ENCODE results near the gene ARPC2. TPM values are rescaled to one million over a fixed set of nuclear protein-coding genes. Genes with fewer than 3 reads are reported as not detected.

ARPC2 gene
- total RNA-seq, 4 donors from 2014 or later, result 275 to 314 (median 287) TPM

- no peak for ATAC-seq
- Histone ChIP-seq H3K27ac (peak overlapping the region; percentile 92 to 99 (median 95)), H3K36me3 (no peaks in the 10 kb centered on the region), H3K27me3 (no peaks in the 10 kb centered on the region), H3K4me3 (peak overlapping the region; percentile 92 to 99), H3K4me1 (peaks cover 11 to 80% (median 40%) of the 10 kb centered on the region in 3 donors), H3K9me3 (no peaks in the 10 kb centered on the region)
- TF ChIP-seq EP300 (IDR thresholded peaks at IDR 0.05), result no peak
- no peak for TF ChIP-seq CTCF (IDR thresholded peaks at IDR 0.05)
- TF ChIP-seq POLR2A (IDR thresholded peaks at IDR 0.05), result no peak
- peak; percentile 55 for TF ChIP-seq POLR2AphosphoS5 (IDR thresholded peaks at IDR 0.05)
- 20 to 21% methylated on average over 2 to 9 of the region's 12 CpGs for WGBS, 2 donors (ENCODE audit: low coverage in 1 of 2)
These were observed 74.5 kb downstream of the ARPC2 start for GRCh38 chr2:218291318-218292047.

- ATAC-seq, result peak; percentile 91
- Histone ChIP-seq H3K27me3 (no peaks in the 10 kb centered on the region), H3K4me3 (peak within 1 kb of the TSS; percentile 92 to 99), H3K4me1 (peaks cover 11 to 76% (median 39%) of the 10 kb centered on the region in 3 donors), H3K9me3 (no peaks in the 10 kb centered on the region), H3K27ac (peak within 1 kb of the TSS; percentile 92 to 99 (median 95)), H3K36me3 (no peaks in the 10 kb centered on the region)
- TF ChIP-seq POLR2AphosphoS5 (IDR thresholded peaks at IDR 0.05), result peak; percentile 91
- peak; percentile 81 to 89 for TF ChIP-seq POLR2A (IDR thresholded peaks at IDR 0.05)
- peak; percentile 70 to 96 (median 92) for TF ChIP-seq CTCF (IDR thresholded peaks at IDR 0.05)
- TF ChIP-seq EP300 (IDR thresholded peaks at IDR 0.05), result no peak
- 22 to 32% methylated on average over 6 to 13 of the region's 63 CpGs for WGBS, 2 donors (ENCODE audit: low coverage in 1 of 2)
These were observed 75.3 kb downstream of the ARPC2 start, which contains the start of gene TMBIM1 for GRCh38 chr2:218292048-218293014. Gene TMBIM1 (minus strand): TSS chr2:218292503. CDS start chr2:218282141, 10,362 bp downstream.

- Histone ChIP-seq H3K27me3 (no peaks in the 10 kb centered on the region), H3K27ac (peak overlapping the region in 2 of 4 donors; percentile 93 to 97), H3K36me3 (no peaks in the 10 kb centered on the region), H3K9me3 (no peaks in the 10 kb centered on the region), H3K4me3 (no peak overlapping the region), H3K4me1 (peaks cover 7 to 60% (median 27%) of the 10 kb centered on the region in 3 donors)
- TF ChIP-seq EP300 (IDR thresholded peaks at IDR 0.05) (no peak), POLR2AphosphoS5 (IDR thresholded peaks at IDR 0.05) (no peak), POLR2A (IDR thresholded peaks at IDR 0.05) (no peak), CTCF (IDR thresholded peaks at IDR 0.05) (no peak)
- ATAC-seq, result no peak
- WGBS, 2 donors (ENCODE audit: low coverage in 1 of 2), result 63 to 71% methylated on average over 4 of the region's 5 CpGs
These were observed 76.9 kb downstream of the ARPC2 start for GRCh38 chr2:218293715-218294429.

- 78 to 85% methylated on average over 3 to 5 of the region's 5 CpGs for WGBS, 2 donors (ENCODE audit: low coverage in 1 of 2)
- Histone ChIP-seq H3K4me3 (no peak overlapping the region), H3K27me3 (no peaks in the 10 kb centered on the region), H3K4me1 (peaks cover 7 to 54% (median 21%) of the 10 kb centered on the region in 3 donors), H3K27ac (no peak overlapping the region), H3K36me3 (no peaks in the 10 kb centered on the region), H3K9me3 (no peaks in the 10 kb centered on the region)
- no peak for TF ChIP-seq POLR2A (IDR thresholded peaks at IDR 0.05)
- no peak for TF ChIP-seq POLR2AphosphoS5 (IDR thresholded peaks at IDR 0.05)
- TF ChIP-seq EP300 (IDR thresholded peaks at IDR 0.05), result no peak
- TF ChIP-seq CTCF (IDR thresholded peaks at IDR 0.05), result no peak
- no peak for ATAC-seq
These were observed 77.5 kb downstream of the ARPC2 start for GRCh38 chr2:218294430-218295022.

Measured in gastroesophageal sphincter (tissue), 4 donors.